HEK293 (cell line): ENCODE data around the gene RPS18.

ENCODE experiments used
- CTCF ChIA-PET: fragments of 350-600 bp; formaldehyde crosslinking; extraction: SDS; loops from one replicate; lab custom pipeline; 2021; ENCODE audit warnings: antibody characterized with exemption; lab: Yijun Ruan, JAX
- POLR2A ChIA-PET: fragments of 300-600 bp; formaldehyde crosslinking; extraction: SDS; loops from one replicate; lab custom pipeline; 2020; ENCODE audit warnings: antibody characterized with exemption, inconsistent platforms; lab: Yijun Ruan, JAX
- H3K27ac ChIP-seq: fragments of 200-500 bp; sonication (Bioruptor generic); 2 replicates; pipeline ENCODE4 v1.5.1; 2014; ENCODE audit warnings: low read depth, low read length, control low read depth, inconsistent platforms; ENCODE audit errors: extremely low read depth
- H3K36me3 ChIP-seq, 2 experiments: fragments of 200-500 bp in 1 of 2; sonication (Bioruptor generic) in 1 of 2; 1 replicate in 1 of 2; 2 replicates in 1 of 2; pipeline ENCODE4 v1.5.1; 2014 to 2017; ENCODE audit warnings: inconsistent platforms in 2 of 2, low read length in 2 of 2; ENCODE audit not compliant: control insufficient read depth in 2 of 2, insufficient read depth in 1 of 2
- H3K4me1 ChIP-seq: fragments of 200-500 bp; sonication (Bioruptor generic); 2 replicates; pipeline ENCODE4 v1.5.1; 2014; ENCODE audit warnings: mild to moderate bottlenecking, low read length, inconsistent platforms; ENCODE audit not compliant: control insufficient read depth, insufficient read depth
- H3K4me3 ChIP-seq: 2 replicates; pipeline ENCODE4 v1.5.1; 2011; ENCODE audit warnings: low read depth, mild to moderate bottlenecking, control low read depth, low read length, moderate library complexity
- H3K9me3 ChIP-seq: fragments of 200-500 bp; sonication (Bioruptor generic); 2 replicates; pipeline ENCODE4 v1.5.1; 2014; ENCODE audit warnings: low read depth, low read length, inconsistent platforms; ENCODE audit not compliant: control insufficient read depth, insufficient read depth
- HIC1 ChIP-seq: fragments of 450-650 bp; formaldehyde crosslinking; IDR thresholded peaks from 2 replicates; pipeline ENCODE4 v1.5.1; 2016; ENCODE audit warnings: missing biosample characterization, missing genetic modification characterization
- HOXC10 ChIP-seq: sonication (generic); formaldehyde crosslinking; IDR thresholded peaks from 2 replicates; pipeline ENCODE4 v1.8.1; 2023; ENCODE audit warnings: mild to moderate bottlenecking, missing genetic modification reagents
- SCRT1 ChIP-seq: fragments of 450-650 bp; formaldehyde crosslinking; IDR thresholded peaks from 2 replicates; pipeline ENCODE4 v1.5.1; 2016; ENCODE audit warnings: missing biosample characterization, missing genetic modification characterization, borderline replicate concordance
- TRIM28 ChIP-seq: IDR thresholded peaks from 2 replicates; pipeline ENCODE4 v1.6.1; 2011; ENCODE audit warnings: low read length, control low read depth, borderline replicate concordance
- ZBTB17 ChIP-seq: fragments of 450-650 bp; formaldehyde crosslinking; IDR thresholded peaks from 2 replicates; pipeline ENCODE4 v1.5.1; 2016; ENCODE audit warnings: missing biosample characterization, missing genetic modification characterization
- ZBTB6 ChIP-seq: fragments of 450-650 bp; formaldehyde crosslinking; IDR thresholded peaks from 2 replicates; pipeline ENCODE4 v1.5.1; 2017; ENCODE audit warnings: missing biosample characterization, missing genetic modification characterization
- ZNF112 ChIP-seq: fragments of 450-650 bp; formaldehyde crosslinking; IDR thresholded peaks from 2 replicates; pipeline ENCODE4 v1.5.0; 2017; ENCODE audit warnings: missing biosample characterization, missing genetic modification characterization
- ZNF132 ChIP-seq: fragments of 450-650 bp; formaldehyde crosslinking; IDR thresholded peaks from 2 replicates; pipeline ENCODE4 v1.5.1; 2017; ENCODE audit warnings: missing biosample characterization, missing genetic modification characterization, borderline replicate concordance
- ZNF175 ChIP-seq: fragments of 450-650 bp; formaldehyde crosslinking; IDR thresholded peaks from 2 replicates; pipeline ENCODE4 v1.5.1; 2016; ENCODE audit warnings: missing biosample characterization, missing genetic modification characterization
- ZNF184 ChIP-seq: fragments of 450-650 bp; IDR thresholded peaks from 2 replicates; pipeline ENCODE4 v1.5.1; 2018; ENCODE audit warnings: missing biosample characterization, mild to moderate bottlenecking, missing genetic modification characterization
- ZNF23 ChIP-seq: fragments of 450-650 bp; formaldehyde crosslinking; IDR thresholded peaks from 2 replicates; pipeline ENCODE4 v1.5.1; 2016; ENCODE audit warnings: missing biosample characterization, missing genetic modification characterization, borderline replicate concordance
- ZNF362 ChIP-seq: fragments of 450-650 bp; formaldehyde crosslinking; IDR thresholded peaks from 2 replicates; pipeline ENCODE4 v1.5.1; 2016; ENCODE audit warnings: missing biosample characterization, missing genetic modification characterization
- ZNF394 ChIP-seq: fragments of 450-650 bp; formaldehyde crosslinking; IDR thresholded peaks from 2 replicates; pipeline ENCODE4 v1.5.1; 2016; ENCODE audit warnings: missing biosample characterization, missing genetic modification characterization, mild to moderate bottlenecking, moderate library complexity, borderline replicate concordance
- ZNF623 ChIP-seq: fragments of 450-650 bp; formaldehyde crosslinking; IDR thresholded peaks from 2 replicates; pipeline ENCODE4 v1.5.1; 2016; ENCODE audit warnings: missing biosample characterization, missing genetic modification characterization
- ZNF645 ChIP-seq: fragments of 450-650 bp; formaldehyde crosslinking; IDR thresholded peaks from 2 replicates; pipeline ENCODE4; 2016; ENCODE audit warnings: missing biosample characterization, missing genetic modification characterization
- ZNF776 ChIP-seq: fragments of 450-650 bp; formaldehyde crosslinking; IDR thresholded peaks from 2 replicates; pipeline ENCODE4 v1.5.0; 2017; ENCODE audit warnings: missing biosample characterization, missing genetic modification characterization, borderline replicate concordance
- ZNF791 ChIP-seq: fragments of 450-650 bp; formaldehyde crosslinking; IDR thresholded peaks from 2 replicates; pipeline ENCODE4 v1.5.1; 2016; ENCODE audit warnings: missing biosample characterization, missing genetic modification characterization
- ZNF843 ChIP-seq: fragments of 450-650 bp; formaldehyde crosslinking; IDR thresholded peaks from 2 replicates; pipeline ENCODE4 v1.5.1; 2016; ENCODE audit warnings: missing biosample characterization, missing genetic modification characterization
- ZSCAN18 ChIP-seq: fragments of 450-650 bp; formaldehyde crosslinking; IDR thresholded peaks from 2 replicates; pipeline ENCODE4 v1.5.1; 2016; ENCODE audit warnings: missing biosample characterization, missing genetic modification characterization
- ZSCAN30 ChIP-seq: fragments of 450-650 bp; IDR thresholded peaks from 2 replicates; pipeline ENCODE4 v1.5.1; 2018; ENCODE audit warnings: missing biosample characterization, mild to moderate bottlenecking, missing genetic modification characterization, moderate library complexity
- TF ChIP-seq, protein P1 (sequence below): fragments of 450-650 bp; formaldehyde crosslinking; IDR thresholded peaks from 2 replicates; pipeline ENCODE4 v1.5.1; 2016; ENCODE audit warnings: missing biosample characterization, missing genetic modification characterization
- TF ChIP-seq, protein P2 (sequence below): fragments of 450-650 bp; formaldehyde crosslinking; IDR thresholded peaks from 2 replicates; pipeline ENCODE4 v1.5.1; 2016; ENCODE audit warnings: missing biosample characterization, missing genetic modification characterization, borderline replicate concordance

Gene RPS18

DNA sequence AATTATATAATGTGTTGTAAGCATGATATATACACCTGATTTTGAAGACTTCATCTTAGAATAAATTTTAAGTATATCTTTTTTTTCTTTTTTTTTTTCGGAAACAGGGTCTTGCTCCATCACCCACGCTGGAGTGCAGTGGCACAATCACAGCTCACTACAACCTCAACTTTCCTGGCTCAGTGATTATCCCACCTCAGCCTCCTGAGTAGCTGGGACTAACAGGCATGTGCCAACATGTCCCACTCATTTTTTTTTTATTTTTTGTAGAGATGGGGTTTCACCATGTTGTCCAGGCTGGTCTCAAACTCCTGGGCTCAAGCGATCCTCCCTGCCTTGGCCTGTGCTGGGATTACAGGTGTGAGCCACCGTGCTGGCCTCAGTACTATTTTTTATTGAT lies 17.3 kb upstream of the RPS18 start:
- H3K27ac ChIP-seq = peak overlapping the region; percentile 50; the same call in 1 of the 2 replicates
- TF ChIP-seq ZBTB6 (tag by site-specific recombination) = peak; percentile 92
- TF ChIP-seq ZNF362 = peak; percentile 93
- TF ChIP-seq, protein P1, sequence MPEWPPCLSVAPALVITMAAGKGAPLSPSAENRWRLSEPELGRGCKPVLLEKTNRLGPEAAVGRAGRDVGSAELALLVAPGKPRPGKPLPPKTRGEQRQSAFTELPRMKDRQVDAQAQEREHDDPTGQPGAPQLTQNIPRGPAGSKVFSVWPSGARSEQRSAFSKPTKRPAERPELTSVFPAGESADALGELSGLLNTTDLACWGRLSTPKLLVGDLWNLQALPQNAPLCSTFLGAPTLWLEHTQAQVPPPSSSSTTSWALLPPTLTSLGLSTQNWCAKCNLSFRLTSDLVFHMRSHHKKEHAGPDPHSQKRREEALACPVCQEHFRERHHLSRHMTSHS = no peak
- TF ChIP-seq ZNF843 (tag by site-specific recombination) = no peak
- 0 out of 2 replicates have a peak, but pooled peaks have one; percentile 15 for TF ChIP-seq ZBTB17 (tag by site-specific recombination)
- no peak for TF ChIP-seq HOXC10
- peak; percentile 23; the same call in 1 of the 2 replicates for TF ChIP-seq ZNF394 (tag by site-specific recombination)
- no peak for TF ChIP-seq ZNF184
- TF ChIP-seq ZNF645 (tag by site-specific recombination) = no peak
- POLR2A ChIA-PET = interaction anchor here (0.7 to 3.4 kb wide), 6 partner anchors 17 to 156 kb away, joined by 3 to 20 read pairs (median 8); partner anchors contain the start of genes B3GALT4, RING1, RPS18 and VPS52
- peaks cover 37% of the 10 kb centered on the region in 2 experiments; a peak in 2 of 3 replicates for H3K36me3 ChIP-seq
- no peak overlapping the region for H3K4me3 ChIP-seq
- H3K9me3 ChIP-seq = no peaks in the 10 kb centered on the region
- peaks cover 5% of the 10 kb centered on the region for H3K4me1 ChIP-seq
- CTCF ChIA-PET = interaction anchor here (0.6 to 1.6 kb wide), 6 partner anchors 16 to 128 kb away, joined by 3 to 5 read pairs (median 4); partner anchors contain the start of gene RPS18

GRCh38 chr6:33259032-33259431 lies 12.8 kb upstream of the RPS18 start:
- Histone ChIP-seq H3K4me1 (no peaks in the 10 kb centered on the region), H3K36me3 (peaks cover 44 to 55% of the 10 kb centered on the region in 2 experiments; a peak in 2 of 3 replicates), H3K27ac (no peak overlapping the region), H3K9me3 (no peaks in the 10 kb centered on the region), H3K4me3 (no peak overlapping the region)
- TF ChIP-seq ZNF623 (tag by site-specific recombination) = no peak
- no peak for TF ChIP-seq ZNF132 (tag by site-specific recombination)
- no peak for TF ChIP-seq ZNF776 (tag by site-specific recombination)
- TF ChIP-seq TRIM28 = no peak
- no peak for TF ChIP-seq ZSCAN30 (tag by site-specific recombination)
- no peak for TF ChIP-seq ZNF23 (tag by site-specific recombination)
- TF ChIP-seq ZNF175 = no peak
- no peak for TF ChIP-seq ZSCAN18
- no peak for TF ChIP-seq HIC1
- TF ChIP-seq, protein P2, sequence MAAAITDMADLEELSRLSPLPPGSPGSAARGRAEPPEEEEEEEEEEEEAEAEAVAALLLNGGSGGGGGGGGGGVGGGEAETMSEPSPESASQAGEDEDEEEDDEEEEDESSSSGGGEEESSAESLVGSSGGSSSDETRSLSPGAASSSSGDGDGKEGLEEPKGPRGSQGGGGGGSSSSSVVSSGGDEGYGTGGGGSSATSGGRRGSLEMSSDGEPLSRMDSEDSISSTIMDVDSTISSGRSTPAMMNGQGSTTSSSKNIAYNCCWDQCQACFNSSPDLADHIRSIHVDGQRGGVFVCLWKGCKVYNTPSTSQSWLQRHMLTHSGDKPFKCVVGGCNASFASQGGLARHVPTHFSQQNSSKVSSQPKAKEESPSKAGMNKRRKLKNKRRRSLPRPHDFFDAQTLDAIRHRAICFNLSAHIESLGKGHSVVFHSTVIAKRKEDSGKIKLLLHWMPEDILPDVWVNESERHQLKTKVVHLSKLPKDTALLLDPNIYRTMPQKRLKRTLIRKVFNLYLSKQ (tag by site-specific recombination) = no peak
- TF ChIP-seq ZNF791 (tag by site-specific recombination) = no peak
- no peak for TF ChIP-seq ZNF112 (tag by site-specific recombination)
- no peak for TF ChIP-seq SCRT1 (tag by site-specific recombination)
- POLR2A ChIA-PET = interaction anchor here (0.6 to 1.2 kb wide), 3 partner anchors 13 to 51 kb away, joined by 3 to 6 read pairs (median 5); partner anchors contain the start of genes RING1, RPS18 and VPS52
- CTCF ChIA-PET = no interaction called here
